ENCODE data around the gene ANXA3. TPM values are rescaled to one million over a fixed set of nuclear protein-coding genes. Genes with fewer than 3 reads are reported as not detected.
"Not testable (repeated sequence)": the region's sequence is repeated elsewhere in the genome, so short reads cannot be mapped to it uniquely, and the experiment has no call there.

ANXA3 gene
- polyA plus RNA-seq, 1 donor from 2014 or later, result 0.39 TPM

GRCh38 chr4:78581618-78582017 is 30.0 kb downstream of the ANXA3 start:
- peaks cover 0 to 4% (median 0%) of the 10 kb centered on the region in 3 donors for H3K9me3 Mint-ChIP-seq
- H3K4me1 Mint-ChIP-seq, result peaks cover 0 to 1% (median 0%) of the 10 kb centered on the region in 3 donors
- H3K27ac Mint-ChIP-seq, result no peak overlapping the region
- H3K4me3 Mint-ChIP-seq, result no peak overlapping the region
- H3K27me3 Mint-ChIP-seq, result no peaks in the 10 kb centered on the region
- no peaks in the 10 kb centered on the region for H3K36me3 Mint-ChIP-seq

DNA sequence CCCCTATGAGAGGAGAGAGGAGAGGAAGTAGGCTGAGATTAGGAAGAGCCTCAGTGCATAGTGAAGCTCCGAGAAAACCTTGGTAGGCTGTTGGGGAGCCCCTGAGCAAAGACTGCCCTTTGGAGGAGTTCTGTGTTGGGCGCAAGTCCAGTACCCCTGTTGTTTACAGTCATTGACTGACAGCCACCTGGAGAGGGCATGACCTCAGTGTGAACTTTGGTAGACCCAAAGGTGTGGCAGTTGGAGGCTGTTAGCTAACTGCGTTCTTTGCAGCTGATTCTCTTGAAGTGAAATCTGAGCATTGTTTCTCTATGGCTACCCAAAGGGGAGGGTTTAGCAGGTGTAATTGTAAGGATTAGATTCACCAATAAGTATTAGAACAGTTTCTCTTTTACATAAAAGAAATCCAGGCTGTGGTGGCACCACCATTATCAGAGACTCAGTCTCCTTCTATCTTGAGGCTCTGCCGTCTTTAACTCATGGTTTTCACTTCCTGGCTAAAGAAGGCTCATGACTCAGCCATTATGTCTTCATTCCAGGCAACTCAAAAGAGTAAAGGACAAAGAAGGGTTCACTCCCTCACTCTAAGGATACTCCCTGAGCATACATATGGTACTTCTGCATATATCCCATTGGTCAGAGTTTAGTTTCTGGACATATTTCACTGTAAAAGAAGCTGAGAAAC is 33.4 kb downstream of the ANXA3 start:
- no peak overlapping the region for H3K27ac Mint-ChIP-seq
- peaks cover 2% of the 10 kb centered on the region for H3K27me3 Mint-ChIP-seq
- H3K36me3 Mint-ChIP-seq, result no peaks in the 10 kb centered on the region
- H3K9me3 Mint-ChIP-seq, result peaks cover 0 to 4% (median 0%) of the 10 kb centered on the region in 3 donors
- H3K4me1 Mint-ChIP-seq, result peaks cover 2 to 8% (median 6%) of the 10 kb centered on the region in 3 donors
- no peak overlapping the region for H3K4me3 Mint-ChIP-seq

- H3K4me1 Mint-ChIP-seq, result peaks cover 2 to 8% (median 6%) of the 10 kb centered on the region in 3 donors
- H3K36me3 Mint-ChIP-seq, result no peaks in the 10 kb centered on the region
- H3K4me3 Mint-ChIP-seq, result no peak overlapping the region
- H3K9me3 Mint-ChIP-seq, result peaks cover 0 to 4% (median 0%) of the 10 kb centered on the region in 3 donors
- peaks cover 2% of the 10 kb centered on the region for H3K27me3 Mint-ChIP-seq
- H3K27ac Mint-ChIP-seq, result no peak overlapping the region
Observed at GRCh38 chr4:78585633-78586032, 34.1 kb downstream of the ANXA3 start.

DNA sequence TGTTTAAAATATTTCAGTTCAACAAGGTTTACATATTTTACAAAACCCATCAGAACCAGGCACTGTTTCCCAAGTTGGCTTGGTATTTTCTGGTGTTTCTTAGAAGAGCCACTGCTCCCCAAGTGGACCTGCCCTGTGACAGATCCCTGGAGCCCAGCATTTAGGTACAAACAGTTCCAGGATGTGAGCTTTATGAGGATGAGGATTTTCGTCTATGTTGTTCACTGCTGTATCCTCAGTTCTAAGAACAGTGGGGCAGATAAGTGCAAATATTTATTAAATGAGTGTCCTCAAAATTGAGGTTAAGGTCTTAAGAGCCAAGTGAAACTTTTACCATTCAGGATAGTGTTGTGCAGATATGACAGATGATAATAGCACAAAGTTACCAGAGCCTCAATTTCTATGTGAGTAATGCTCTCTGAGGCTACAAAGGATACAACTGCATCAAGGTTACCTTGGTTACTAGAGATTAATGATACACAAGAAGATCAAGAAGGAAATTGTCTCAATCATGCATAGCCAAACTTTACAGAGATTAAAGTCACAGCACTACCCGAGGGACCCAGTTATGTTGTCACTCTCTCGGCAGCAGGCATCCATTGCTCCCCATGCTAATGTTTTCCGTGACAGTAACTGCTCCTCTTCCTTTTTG is 37.5 kb downstream of the ANXA3 start:
- H3K9me3 Mint-ChIP-seq, result peaks cover 0 to 4% (median 0%) of the 10 kb centered on the region in 3 donors
- peak overlapping the region in 1 of 3 donors; percentile 23 for H3K27ac Mint-ChIP-seq
- no peak overlapping the region for H3K4me3 Mint-ChIP-seq
- H3K27me3 Mint-ChIP-seq, result peaks cover 2% of the 10 kb centered on the region
- no peaks in the 10 kb centered on the region for H3K36me3 Mint-ChIP-seq
- peaks cover 3 to 9% (median 6%) of the 10 kb centered on the region in 3 donors for H3K4me1 Mint-ChIP-seq

GRCh38 chr4:78591404-78591803 is 39.8 kb downstream of the ANXA3 start:
- Mint-ChIP-seq H3K36me3 (no peaks in the 10 kb centered on the region), H3K27me3 (peaks cover 2% of the 10 kb centered on the region), H3K27ac (no peak overlapping the region), H3K4me1 (peaks cover 3 to 9% (median 6%) of the 10 kb centered on the region in 3 donors), H3K9me3 (peaks cover 0 to 4% (median 0%) of the 10 kb centered on the region in 3 donors), H3K4me3 (no peak overlapping the region)

- Mint-ChIP-seq H3K4me3 (no peak overlapping the region), H3K4me1 (peaks cover 3 to 9% (median 6%) of the 10 kb centered on the region in 3 donors), H3K27me3 (peaks cover 2% of the 10 kb centered on the region), H3K9me3 (peaks cover 0 to 4% (median 0%) of the 10 kb centered on the region in 3 donors), H3K27ac (no peak overlapping the region), H3K36me3 (no peaks in the 10 kb centered on the region)
Observed at GRCh38 chr4:78592088-78592783, 40.7 kb downstream of the ANXA3 start.

DNA sequence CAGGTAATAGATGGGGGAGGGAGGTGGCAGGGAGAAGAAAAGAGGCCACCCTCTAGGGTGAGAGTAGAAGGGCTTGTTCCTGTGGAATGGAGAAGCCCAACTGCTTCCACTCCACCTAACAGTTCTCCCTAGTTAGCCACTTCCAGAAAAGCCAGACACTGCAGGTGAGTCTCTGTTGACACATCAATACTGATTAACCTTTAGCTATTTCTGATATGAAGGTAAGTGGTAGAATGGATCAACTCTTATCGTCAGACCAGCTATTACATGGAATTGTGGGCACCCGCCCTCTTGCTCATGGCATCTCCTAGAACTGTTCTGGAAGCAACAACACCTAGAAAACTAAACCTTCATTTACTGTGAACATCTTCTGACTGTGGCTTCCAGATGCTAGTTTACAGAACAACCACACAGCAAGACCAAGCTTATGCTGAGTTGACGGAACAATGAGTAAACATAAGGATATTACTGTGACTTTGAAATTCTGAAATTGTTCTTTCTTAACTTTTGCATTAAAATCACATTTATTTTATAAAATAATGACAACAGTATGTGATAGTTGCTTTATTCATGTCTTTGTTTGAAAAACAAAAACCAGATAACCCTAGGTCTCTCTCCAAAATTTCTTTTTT is 44.7 kb downstream of the ANXA3 start:
- Mint-ChIP-seq H3K27me3 (peaks cover 4% of the 10 kb centered on the region), H3K9me3 (peaks cover 0 to 4% (median 0%) of the 10 kb centered on the region in 3 donors), H3K4me3 (no peak overlapping the region), H3K36me3 (no peaks in the 10 kb centered on the region), H3K27ac (no peak overlapping the region), H3K4me1 (peaks cover 0 to 6% (median 3%) of the 10 kb centered on the region in 3 donors)

- H3K4me3 Mint-ChIP-seq, H3K27ac Mint-ChIP-seq, H3K9me3 Mint-ChIP-seq, H3K27me3 Mint-ChIP-seq, H3K4me1 Mint-ChIP-seq, H3K36me3 Mint-ChIP-seq: not testable (repeated sequence)
Observed at GRCh38 chr4:78598431-78598830, 46.9 kb downstream of the ANXA3 start.

DNA sequence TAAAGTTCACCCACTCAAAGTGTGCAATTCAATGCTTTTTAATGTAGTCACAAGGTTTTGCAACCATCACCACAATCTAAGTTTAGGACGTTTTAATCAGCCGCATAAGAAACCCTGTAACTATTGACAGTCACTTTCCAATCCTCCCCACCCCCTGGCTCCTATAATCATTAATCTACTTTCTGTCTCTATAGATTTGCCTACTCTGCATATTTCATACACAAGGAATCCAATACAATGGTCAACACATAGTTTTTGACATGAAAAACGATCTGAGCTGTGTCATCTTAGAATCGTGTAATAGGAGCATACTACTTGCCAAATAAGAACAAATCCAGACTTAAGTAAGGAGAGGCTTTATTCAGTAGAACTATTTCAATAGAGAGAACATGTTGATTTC is 47.6 kb downstream of the ANXA3 start:
- peaks cover 0 to 3% (median 2%) of the 10 kb centered on the region in 3 donors for H3K4me1 Mint-ChIP-seq
- peaks cover 0 to 4% (median 0%) of the 10 kb centered on the region in 3 donors for H3K9me3 Mint-ChIP-seq
- H3K36me3 Mint-ChIP-seq, result no peaks in the 10 kb centered on the region
- H3K27ac Mint-ChIP-seq, result no peak overlapping the region
- peaks cover 4% of the 10 kb centered on the region for H3K27me3 Mint-ChIP-seq
- H3K4me3 Mint-ChIP-seq, result no peak overlapping the region

GRCh38 chr4:78599931-78600375 is 48.4 kb downstream of the ANXA3 start:
- Mint-ChIP-seq H3K27ac (no peak overlapping the region), H3K36me3 (no peaks in the 10 kb centered on the region), H3K27me3 (peaks cover 4% of the 10 kb centered on the region), H3K4me3 (no peak overlapping the region), H3K4me1 (peaks cover 0 to 3% (median 2%) of the 10 kb centered on the region in 3 donors), H3K9me3 (no peaks in the 10 kb centered on the region)

- Mint-ChIP-seq H3K27me3 (peaks cover 4% of the 10 kb centered on the region), H3K4me3 (peak overlapping the region in 1 of 4 donors; percentile 57), H3K27ac (no peak overlapping the region), H3K36me3 (no peaks in the 10 kb centered on the region), H3K4me1 (peaks cover 0 to 3% (median 2%) of the 10 kb centered on the region in 3 donors), H3K9me3 (no peaks in the 10 kb centered on the region)
Observed at GRCh38 chr4:78601013-78601412, 49.4 kb downstream of the ANXA3 start.

DNA sequence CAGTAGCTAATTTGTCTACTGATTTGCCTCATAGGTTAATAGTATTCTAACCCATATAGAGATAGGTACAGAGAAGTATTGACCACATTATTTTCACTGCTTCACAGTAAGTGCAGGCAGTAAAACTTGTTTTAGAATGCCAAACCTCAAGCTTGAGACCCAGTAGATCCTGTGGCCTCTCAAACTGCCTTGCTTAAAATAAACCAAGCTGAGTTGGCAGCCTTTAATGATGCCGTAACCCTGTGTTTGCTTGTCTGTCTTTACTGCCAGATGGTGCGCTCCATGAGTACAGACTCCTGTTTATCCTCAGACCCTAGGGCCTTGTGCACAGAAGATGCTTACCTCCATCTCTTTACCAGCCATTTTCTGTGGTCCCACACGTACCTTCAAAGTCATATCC is 50.8 kb downstream of the ANXA3 start:
- no peaks in the 10 kb centered on the region for H3K9me3 Mint-ChIP-seq
- H3K27ac Mint-ChIP-seq, result no peak overlapping the region
- H3K36me3 Mint-ChIP-seq, result no peaks in the 10 kb centered on the region
- peaks cover 0 to 5% (median 2%) of the 10 kb centered on the region in 3 donors for H3K4me1 Mint-ChIP-seq
- no peak overlapping the region for H3K4me3 Mint-ChIP-seq
- H3K27me3 Mint-ChIP-seq, result peaks cover 4% of the 10 kb centered on the region

- Mint-ChIP-seq H3K9me3 (no peaks in the 10 kb centered on the region), H3K4me3 (no peak overlapping the region), H3K4me1 (peaks cover 1 to 5% (median 5%) of the 10 kb centered on the region in 3 donors), H3K36me3 (no peaks in the 10 kb centered on the region), H3K27ac (no peak overlapping the region), H3K27me3 (peaks cover 6% of the 10 kb centered on the region)
Observed at GRCh38 chr4:78603384-78603783, 51.8 kb downstream of the ANXA3 start.

GRCh38 chr4:78604988-78605387 is 53.4 kb downstream of the ANXA3 start:
- Mint-ChIP-seq H3K9me3 (no peaks in the 10 kb centered on the region), H3K27me3 (peaks cover 6% of the 10 kb centered on the region), H3K27ac (no peak overlapping the region), H3K4me3 (no peak overlapping the region), H3K4me1 (peaks cover 5 to 11% (median 5%) of the 10 kb centered on the region in 3 donors), H3K36me3 (no peaks in the 10 kb centered on the region)

- Mint-ChIP-seq H3K27me3 (peaks cover 3% of the 10 kb centered on the region), H3K4me1 (peaks cover 11 to 18% (median 14%) of the 10 kb centered on the region in 3 donors), H3K27ac (no peak overlapping the region), H3K36me3 (no peaks in the 10 kb centered on the region), H3K9me3 (no peaks in the 10 kb centered on the region), H3K4me3 (no peak overlapping the region)
Observed at GRCh38 chr4:78606035-78606434, 54.5 kb downstream of the ANXA3 start.

Data from IgD-negative memory B cell (primary cell).